Measurements from ENCODE around the gene DMRTB1.

DMRTB1 gene

DNA sequence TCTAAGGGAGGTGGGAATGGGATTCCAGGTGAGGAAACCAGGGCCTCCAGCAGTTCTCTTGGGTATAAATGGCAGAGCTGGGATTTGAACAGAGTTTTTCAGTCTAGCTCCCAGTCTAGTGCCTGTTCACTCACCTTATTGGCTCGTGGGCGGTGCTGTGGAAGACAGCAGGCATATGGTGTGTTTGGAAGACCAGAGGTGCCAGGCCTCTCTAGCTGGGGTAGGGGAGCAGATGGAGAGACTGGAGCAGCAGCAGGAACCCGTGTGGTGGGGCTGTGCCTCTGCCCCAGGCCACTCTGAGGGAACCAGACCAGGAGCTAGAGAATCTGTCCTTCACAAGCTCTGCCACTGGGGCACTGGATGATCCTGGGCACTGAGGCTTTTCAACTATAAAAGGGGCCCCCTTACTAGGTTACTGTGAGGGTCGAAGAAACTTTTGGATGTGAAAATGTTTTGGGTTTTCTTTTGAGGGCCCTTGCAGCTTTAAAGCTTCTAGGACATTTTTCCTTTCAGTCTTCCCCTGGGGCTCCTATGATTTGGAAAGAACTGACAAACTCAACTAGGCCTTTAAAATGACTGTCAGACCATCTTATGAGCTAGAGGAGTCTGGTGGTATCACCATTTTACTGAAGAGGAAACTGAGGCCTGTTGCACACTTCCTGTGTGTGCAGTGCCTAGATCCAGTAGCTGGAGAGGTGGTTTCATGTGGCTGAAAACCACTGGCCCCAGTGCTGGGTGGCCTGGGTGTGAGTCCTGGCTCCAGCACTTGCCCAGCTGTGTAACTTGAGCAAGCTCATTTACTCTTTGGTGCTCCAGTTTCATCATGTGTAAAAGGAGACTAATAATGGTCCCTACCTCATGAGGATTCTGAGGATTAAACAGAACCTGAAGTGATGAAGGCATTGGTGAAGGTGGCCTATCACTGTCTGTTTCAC is 6.1 kb downstream of the DMRTB1 start:
- no peak for DNase-seq

DNA sequence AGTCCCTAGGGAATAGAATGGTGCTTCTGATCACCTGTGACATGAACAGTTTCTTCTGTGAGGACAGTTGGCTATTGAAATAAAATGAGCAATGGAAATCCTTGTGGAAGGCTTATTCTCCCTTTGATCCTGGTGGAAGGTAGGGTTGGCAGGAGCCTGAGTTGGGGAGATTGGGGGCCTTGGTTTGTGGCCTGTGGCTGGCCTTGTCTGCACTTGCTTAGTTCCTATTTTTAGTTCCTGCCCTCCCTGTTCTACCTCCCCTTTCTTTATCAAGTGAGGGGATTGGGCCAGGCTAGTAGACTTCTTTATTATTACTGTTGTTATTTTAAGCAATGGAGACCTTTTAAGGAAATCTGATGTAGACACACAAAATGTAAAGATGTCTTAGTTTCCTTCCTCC is 8.2 kb downstream of the DMRTB1 start:
- DNase-seq = no peak

DNA sequence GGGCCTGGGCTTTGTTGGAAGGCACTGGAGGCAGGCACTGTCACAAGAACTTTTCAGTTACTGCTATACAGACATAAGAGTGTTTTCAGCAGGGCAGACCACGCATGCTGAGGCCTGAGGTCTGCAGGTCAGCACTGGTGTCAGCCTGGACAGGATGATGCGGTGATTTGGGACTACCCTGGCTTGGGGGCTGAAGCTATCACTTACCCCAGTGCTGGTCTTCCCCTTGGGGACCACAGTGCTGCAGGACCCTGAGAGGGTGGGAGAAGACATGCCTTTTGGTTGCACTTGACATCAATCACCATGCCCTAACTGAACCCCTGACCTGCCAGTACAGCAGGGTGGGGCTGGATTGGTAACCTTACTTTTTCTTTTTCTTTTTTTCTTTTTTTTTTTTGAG is 9.2 kb downstream of the DMRTB1 start:
- DNase-seq = no peak

DNA sequence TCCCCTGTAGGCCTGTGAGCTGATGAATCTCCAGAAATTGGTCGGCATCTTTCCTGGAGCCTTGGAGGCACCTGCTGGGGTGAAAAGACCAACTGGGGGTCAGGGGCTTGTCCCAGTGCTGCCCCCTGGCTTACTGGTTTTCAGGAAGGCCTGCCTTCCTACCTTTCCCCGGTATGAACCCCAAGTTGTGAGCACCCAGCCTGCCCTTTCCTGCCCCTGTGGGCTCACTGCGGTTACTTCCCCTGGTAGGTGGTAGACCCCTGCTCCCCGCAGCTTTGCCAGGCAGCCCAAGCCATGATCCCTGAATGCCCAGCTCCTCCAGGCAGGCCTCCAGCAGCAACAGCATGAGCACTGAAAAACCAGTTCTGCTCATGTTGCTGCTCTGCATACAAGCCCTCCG is 10.2 kb downstream of the DMRTB1 start:
- DNase-seq = no peak

DNA sequence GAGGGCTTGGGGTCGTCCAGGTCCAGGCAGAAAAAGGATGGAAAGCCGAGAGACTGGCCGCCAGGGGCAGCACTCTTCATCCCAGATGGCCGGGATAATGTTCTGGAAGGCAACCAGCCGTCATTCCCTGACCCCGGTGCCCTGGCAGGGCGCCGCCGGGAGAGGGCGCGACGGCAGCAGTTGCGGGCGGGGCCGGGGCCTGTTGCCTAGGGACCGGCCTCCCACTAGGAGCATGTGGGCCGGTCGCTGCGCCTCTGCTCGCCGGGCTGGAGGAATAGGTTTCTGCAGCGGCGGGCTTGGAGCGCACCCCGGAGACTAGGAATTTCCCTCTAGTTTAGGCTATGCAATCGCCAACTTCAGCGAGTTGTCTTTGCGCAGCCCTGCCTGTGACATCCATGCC is 11.0 kb downstream of the DMRTB1 start:
- DNase-seq = peak; percentile 45

DNA sequence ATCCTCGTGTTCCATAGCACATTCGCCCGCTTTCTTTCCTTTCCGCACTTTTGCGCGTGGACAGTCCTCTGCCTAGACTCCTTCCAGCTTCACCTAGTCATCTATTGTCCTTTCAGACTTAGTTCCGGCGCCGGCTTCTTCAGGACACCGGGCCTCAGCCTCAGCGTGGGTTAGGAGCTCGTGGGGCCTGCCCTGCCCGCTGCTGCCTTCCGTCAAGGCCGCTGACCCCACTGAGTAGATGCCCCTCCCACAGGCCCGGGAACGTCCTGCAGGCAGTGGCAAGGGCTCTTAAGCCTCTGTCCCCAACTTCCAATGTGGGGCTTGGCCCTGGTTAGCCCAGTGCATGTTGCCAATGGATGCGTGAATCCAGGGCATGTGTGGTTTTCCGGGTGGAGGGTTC is 11.4 kb downstream of the DMRTB1 start:
- DNase-seq = no peak

DNA sequence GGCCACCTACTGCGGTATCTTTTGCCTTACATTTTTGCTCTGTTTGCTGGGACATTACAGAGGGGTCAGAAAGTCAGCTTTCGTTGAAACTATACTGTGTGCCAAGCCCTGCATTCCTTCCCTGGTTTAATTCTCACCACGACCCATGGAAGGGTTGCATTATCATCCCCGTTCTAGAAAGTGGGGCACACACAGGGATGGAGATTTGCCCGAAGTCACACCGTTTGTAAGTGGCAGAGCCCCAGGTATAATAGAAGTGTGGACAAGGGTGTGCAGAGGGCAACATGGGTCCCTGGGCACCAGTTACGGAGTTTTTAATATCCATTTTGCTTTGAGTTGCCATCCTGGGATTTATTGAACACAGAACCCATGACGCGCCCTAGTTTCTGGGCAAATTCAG is 11.8 kb downstream of the DMRTB1 start:
- no peak for DNase-seq

DNA sequence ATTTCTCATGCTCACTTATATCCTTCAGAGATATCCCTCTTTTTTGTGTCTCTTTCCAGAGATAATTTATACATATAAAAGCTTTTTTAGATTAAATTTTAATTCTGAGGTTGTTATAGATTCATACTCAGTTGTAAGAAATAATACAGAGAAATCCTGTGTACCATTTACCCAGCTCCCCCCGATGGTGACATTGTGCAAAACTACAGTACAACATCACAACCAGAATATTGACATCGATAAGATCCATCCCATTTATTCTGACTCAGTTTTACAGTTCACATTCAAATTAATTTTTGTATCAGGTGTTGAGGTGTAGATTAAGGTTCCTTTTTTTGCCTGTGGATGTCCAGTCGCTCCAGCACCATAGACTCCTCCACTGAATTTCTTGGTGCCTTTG is 14.3 kb downstream of the DMRTB1 start:
- no peak for DNase-seq

DNA sequence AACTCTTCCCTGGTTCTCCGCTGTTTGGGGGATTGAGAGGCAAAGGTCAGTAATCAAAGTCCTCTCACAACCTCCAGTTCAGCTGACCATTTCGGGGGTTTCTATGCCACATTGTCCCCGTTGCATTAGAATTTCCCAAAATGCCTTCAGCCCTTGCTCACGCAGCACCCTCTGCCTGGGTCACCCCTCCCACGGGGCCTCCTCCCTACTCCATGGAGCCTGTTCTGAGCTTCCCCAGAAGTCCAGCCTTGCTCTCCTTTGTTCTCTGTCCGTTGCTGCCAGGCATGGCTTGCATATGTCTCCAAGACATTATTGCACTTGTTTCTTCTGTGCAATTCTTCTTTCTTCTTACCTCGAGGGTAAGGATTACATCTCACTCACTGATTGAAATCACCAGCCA is 16.5 kb downstream of the DMRTB1 start:
- DNase-seq = no peak

DNA sequence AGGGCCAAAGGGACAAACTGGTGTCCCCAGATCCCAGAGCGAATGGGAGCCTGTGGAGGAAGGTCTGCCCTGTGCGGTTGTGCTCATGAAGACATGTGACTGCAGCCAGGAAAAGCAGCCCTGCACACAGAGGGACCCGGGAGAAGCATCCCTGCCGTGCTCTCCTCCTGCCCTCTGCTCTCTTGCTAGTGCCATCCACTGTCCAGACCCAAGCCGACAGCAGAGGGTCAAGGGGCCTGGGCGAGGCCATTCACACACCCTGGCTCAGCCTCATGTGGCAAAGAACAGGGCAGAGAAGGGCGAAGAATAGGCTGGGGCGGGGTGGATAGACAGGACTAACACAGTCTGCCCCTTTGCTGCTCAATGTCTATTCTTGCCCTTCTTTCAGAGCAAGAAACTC is 17.4 kb downstream of the DMRTB1 start:
- no peak for DNase-seq

DNA sequence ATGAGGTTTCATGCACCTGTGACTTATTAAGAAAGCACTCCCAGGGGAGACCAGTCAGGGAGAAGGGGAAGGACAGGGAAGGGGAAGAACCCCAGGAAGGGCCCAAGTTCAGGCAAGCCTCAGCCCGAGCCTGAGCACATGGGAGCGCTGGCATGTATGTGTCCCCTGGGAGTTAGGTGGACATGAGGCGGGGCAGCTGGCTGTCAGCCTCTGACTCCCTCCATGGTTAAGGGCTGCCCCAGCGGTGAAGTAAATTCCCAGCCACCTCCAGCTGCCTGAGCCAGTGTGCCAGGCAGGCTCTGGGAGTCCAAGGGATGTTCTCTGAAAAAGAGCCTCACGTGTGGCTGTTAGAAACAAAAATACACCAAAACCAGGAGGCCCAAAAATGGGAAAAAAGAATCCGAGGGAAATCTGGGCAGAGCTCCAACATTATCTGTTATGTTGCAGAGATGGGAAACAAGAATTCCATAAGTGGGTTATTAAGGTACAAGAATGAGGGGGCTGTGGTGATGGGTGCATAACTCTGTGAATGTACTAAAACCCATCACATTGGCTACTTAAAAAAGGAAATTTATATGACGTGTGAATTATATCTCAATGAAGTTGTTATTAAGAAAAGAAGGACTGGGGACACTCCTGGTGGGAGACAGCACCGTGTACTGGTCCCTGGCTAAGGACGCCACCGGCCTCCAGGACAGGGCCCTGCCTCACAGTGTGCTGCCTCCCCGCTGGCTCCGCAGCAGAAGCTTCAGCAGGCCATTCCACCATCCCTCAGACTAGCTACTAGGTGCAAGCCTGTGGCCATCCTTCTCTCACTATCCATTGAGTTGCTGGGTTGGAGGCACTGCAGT is 18.7 kb downstream of the DMRTB1 start:
- DNase-seq = no peak

DNA sequence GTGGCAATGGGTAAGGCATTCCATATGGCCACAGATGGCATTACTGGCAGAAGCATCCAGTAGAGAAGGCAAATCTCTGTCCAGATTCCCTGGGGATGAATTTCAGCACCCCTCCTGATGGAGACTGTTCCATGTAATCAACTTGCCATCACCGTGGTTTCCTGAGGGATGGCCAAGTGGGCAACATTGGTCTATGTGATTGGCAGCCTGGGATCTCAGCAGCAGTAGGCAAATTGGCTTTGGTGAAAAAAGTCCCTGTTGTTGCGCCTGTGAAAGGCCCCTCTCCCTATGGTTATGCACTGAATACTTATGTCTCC is 19.3 kb downstream of the DMRTB1 start:
- DNase-seq = no peak

DNA sequence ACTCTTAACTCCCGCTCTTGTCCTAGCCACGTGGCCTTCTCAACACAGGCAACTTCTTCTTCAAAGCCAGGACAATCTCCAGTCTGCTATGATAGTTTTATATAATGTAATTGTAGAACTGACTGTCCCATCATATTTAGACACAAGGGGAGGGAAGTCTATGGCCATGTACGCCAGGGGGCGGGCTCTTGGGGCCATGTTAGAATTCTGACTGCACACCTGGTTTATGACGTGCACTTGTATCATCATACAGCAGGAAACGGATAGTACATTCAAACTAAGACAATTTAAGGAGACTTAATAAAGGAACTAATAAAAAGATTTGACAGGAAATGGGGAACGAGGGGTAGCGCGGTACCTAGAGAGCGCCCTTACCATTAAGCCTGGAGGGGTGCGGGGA is 21.5 kb downstream of the DMRTB1 start:
- DNase-seq = no peak

DNA sequence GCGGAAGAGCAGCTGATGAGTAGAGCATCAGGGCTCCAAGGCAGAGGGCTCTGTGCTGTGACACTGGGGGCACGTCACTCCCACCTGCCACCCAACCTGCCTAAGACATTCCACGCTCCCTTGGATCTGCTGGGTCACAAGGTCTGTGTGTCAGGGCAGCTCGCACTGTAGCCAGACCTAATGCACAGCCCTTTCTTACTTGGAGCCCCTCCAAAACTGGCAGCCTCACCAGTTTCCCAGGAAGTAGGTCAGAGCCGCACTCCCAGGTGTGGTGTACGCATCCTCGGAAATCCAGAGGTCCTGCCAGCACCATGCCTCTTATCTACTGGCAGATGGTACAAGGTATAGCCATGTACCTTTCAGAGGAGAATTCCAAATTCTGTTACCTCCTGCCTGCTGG is 22.3 kb downstream of the DMRTB1 start:
- DNase-seq = no peak

DNA sequence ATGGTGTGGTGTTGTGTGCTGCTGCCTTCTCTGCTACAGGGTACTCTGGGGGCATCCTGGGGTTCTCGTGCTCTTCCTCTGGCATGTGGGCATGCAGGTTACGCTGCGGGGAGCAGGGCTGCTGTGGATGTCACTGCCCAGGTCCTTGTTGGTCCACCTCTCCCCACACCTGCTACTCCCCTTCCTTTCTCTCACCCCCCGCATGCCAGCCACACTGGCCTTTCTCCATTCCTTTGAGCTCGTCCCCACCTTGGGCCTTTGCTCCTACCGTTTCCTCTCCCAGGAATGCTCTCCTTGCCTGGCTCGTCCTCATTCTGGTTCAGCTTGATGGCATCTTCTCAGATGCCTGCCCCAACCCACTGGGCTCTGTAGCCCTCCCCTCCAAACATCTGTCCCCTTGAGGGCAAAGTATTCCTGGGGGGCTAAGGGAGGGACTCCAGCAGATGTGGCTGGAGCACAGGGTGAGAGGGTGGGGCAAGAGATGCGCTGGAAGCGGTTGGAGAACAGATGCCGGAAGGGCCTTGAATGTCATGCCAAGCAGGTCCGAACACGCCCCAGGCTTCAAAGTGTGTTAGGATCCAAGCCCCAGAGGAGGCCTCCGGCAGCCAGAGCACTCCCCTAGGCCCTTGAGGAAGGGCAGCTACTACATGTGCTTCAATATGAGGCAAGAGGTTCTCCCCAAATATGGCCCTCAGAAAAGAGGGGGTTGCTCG is 23.4 kb downstream of the DMRTB1 start:
- DNase-seq = no peak

DNA sequence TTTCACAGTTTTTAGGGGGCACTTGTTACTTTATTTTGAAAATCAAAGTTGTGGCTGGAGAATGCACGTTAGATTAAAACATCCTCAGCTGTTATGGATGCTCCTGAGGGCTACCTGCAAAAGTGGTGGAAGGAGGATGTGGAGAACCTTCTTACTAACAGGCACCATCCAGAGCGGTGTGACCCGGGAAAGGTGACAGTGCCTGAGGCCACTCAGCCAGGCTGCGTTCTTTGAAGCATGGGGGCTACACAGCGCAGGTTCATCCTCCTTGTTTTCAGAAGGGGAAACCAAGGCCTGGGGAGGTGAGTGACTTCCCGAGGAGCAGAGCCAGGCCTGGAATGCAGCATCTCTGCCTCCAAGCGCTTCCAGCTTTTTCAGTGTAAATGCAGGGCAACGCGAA is 24.0 kb downstream of the DMRTB1 start:
- no peak for DNase-seq

DNA sequence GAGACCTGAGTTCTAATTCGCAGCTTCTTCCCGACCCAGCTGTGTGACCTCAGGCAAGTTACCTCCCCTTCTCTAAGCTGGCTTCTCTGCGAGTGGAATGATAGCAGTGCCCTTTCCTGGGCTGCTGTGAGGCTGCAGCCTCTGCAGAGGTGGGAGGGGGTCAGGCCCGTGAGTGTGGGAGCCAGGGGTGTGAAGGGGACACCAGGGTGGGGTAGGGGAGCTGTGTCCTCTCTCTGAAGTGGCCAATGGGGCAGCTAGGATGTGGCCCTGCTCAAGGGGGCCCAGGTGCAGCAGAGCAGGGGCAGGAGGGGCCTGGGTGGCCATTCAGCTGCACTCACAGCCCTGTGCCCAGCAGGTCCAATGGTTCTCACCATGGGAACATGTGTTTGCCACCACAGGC is 24.5 kb downstream of the DMRTB1 start:
- DNase-seq = no peak

DNA sequence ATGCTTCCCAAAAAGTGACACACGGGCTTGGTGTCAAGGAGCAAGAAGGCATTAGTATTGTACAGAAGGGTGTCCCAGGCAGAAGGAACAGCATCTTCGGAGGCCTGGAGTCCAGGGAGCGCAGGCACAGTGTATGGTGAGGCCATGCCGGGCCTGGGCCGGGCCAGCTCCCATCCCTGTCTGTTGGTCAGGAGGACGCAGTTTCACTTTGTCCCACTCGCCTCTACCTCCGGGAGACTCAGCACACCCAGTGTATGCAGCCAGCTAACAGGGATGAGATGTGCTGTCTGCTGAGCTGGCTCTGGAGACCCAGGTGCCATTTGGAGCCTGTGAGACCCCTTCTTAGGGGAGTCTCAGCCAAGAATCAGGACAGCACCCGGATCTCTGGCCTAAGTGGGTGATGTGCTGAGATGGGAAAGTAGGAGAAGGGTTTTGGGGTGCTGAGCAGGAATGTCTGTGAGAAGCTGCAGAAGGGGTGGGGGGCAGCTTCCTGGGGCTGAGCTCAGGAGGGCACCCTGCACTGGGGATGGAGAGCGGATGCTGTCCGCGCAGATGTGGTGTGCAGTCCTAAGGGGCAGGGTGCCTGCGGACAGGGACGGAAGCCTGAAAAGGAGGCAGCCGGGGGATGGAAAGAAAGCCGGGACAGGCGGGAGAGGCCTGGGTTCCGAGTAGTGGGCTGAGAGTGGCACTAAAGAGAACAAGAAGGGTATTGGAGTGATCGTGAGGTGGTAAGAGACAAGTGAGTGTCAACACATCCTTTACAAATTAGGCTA is 25.7 kb downstream of the DMRTB1 start:
- no peak for DNase-seq

DNA sequence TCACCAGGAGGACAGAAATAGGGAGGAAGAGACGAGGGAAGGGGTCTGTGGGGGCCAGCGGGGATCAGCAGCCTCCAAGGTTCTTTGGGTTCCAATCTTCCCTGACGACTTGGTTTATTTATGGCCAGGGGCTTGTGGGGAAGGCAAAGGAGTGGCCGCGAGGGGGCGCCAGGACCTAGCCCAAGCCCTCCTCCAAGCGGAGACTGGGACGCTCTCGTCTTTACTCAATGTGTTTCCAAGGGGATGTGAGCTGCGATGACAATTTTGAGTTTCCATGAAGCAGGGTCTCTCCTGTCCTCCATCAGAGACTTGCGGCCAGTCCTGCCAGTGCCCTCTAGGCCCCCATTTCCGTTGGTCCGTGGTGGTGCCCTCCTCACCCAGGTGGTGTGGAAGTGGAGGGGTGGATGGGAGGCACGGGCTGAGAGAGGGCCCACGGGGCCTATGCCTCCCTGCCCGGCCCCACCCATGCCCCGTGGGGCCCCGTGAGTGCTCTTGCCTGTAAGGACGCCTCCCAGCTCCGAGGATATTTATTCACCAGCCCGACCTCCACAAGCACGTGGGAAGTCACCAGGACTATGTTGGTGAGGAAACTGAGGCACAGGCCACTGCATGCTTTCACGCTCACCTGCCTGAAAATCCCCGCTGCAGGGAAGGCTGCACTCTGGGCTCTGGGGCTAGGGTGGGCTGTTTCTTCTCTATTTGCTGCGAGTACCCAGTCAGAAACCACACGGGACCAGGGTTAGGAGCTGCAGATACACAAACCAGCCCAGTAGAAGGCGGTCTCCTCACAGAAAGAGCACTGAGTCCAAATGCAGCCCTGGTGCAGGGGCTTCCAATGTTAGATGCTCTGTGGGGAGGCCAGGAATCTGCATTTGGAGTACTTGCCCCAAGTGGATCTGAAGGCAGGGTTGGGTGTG is 26.5 kb downstream of the DMRTB1 start:
- peak; percentile 69 for DNase-seq

DNA sequence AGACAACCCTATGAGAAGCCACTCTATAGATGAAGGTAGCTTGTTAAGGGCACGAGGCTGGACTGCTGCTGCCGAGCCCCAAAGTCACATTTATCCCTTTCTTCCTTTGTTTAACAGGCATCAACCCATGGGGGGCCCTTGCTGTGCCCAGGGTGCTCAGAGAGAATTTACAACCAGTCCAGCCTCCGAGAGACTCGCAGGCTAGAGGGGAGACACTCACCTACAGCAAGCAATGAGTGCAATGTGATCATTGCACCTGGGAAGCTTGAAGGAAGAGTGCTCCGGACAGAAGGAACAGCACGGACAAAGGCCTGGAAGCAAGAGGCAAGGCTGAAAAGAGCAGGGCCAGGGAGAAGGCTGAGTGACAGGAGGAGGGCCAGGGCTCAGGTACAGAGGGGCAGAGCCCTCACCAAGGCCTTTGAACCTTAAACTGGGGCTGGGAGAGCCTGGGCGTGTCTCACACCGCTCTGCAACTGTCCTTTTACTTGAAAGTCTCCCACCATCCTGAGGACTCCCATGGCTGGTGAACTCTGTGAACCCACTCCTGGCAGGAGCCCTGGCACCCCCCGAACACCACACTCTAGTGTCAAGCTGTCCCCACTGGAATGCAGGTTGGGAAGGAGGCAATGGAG is 27.3 kb downstream of the DMRTB1 start:
- DNase-seq = no peak

DNA sequence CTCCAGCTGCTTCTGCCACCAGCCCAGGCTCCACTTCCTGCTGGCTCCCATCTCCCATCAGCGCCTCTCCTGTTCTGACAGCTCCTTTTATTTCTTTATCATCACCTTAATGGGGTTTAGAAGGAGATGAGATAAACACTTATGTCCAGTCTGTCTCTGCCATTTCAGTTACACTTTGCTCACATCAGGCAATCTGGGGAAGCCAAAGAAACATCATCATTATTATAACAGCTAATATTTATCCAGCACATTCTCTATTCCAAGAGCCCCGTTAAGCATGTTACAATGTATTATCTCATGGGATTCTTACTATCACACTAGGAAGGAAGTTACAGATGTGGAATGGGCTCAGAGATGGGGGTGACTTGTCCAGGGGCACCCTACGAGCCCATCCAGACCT is 31.2 kb downstream of the DMRTB1 start:
- no peak for DNase-seq

All from 8988T (cell line).